CD4-positive, alpha-beta T cell treated with Interleukin-15 for 4 hours (primary cell): ENCODE results near the gene FNIP1.
"Not testable (repeated sequence)": the region's sequence is repeated elsewhere in the genome, so short reads cannot be mapped to it uniquely, and the experiment has no call there.

Experiments used
- DNase-seq: peaks from one replicate; pipeline ENCODE4 v3.0.0-alpha.2; 2020; ENCODE audit warnings: low spot score

Gene FNIP1

DNA sequence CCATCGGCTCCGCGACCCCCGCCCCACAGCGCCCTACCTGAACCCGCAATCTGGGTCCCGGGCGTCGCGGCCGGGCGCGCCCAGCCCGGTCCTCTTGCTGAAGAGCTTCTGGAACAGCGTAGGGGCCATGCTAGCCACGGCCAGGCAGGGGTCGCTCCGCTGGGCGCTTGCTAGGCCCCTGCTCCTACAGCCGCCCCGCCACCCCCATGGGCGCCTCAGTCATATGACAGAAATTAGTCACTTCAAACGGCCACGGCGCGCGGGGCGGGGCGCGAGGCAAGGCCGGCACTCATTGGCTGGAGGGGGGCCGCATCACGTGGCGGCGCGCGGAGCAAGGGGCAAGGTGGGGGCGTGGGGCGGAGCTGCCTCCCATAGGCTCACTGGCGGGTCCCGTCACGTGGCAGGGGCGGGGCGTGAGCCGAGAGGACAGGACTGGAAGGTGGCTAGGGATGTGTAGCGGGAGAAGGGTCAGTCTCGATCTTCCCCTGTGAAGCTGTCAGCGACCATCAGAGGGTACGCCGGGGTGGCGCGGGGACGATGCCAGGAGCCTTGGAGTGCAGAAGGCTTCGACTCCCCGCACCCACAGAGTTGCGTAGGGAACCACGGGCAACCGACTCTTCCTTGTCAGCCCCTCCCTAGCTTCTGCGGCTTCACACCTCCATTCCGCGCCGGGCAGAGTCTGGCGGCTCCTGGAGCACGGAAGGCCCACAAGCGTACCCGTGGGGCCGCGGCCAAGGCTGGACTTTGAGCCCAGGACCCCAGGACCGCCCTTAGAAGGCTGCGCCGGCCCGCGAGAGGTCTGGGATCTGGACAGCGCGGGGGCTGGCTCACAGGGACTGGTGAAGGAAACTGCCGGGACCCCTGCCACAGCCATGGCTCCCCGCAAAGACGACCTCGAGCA, at the start of gene FNIP1:
TSS of gene FNIP1 (minus strand) at position 225 of the 901 bp plus-strand sequence. CDS start at position 129, 96 bp downstream.
- DNase-seq, result peak; percentile 96

- no peak for DNase-seq
These were observed 49.7 kb upstream of the FNIP1 start for GRCh38 chr5:131846536-131846935.

GRCh38 chr5:131845828-131846227, 49.0 kb upstream of the FNIP1 start:
- no peak for DNase-seq

- not testable (repeated sequence) for DNase-seq
These were observed 46.2 kb upstream of the FNIP1 start for GRCh38 chr5:131842971-131843370.

DNA sequence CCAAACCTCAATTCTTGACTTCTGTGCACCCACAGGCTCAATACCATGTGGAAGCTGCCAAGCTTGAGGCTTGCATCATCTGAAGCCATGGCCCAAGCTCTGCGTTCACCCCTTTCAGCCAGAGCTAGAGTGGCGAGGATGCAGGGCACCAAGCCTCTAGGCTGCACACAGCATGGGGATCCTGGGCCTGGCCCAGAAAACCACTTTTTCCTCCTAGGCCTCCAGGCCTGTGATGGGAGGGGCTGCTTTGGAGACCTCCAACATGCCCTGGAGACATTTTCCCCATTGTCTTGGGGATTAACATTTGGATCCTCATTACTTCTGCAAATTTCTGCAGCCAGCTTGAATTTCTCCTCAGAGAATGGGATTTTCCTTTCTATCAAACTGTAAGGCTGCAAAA, 35.9 kb upstream of the FNIP1 start:
- not testable (repeated sequence) for DNase-seq

DNA sequence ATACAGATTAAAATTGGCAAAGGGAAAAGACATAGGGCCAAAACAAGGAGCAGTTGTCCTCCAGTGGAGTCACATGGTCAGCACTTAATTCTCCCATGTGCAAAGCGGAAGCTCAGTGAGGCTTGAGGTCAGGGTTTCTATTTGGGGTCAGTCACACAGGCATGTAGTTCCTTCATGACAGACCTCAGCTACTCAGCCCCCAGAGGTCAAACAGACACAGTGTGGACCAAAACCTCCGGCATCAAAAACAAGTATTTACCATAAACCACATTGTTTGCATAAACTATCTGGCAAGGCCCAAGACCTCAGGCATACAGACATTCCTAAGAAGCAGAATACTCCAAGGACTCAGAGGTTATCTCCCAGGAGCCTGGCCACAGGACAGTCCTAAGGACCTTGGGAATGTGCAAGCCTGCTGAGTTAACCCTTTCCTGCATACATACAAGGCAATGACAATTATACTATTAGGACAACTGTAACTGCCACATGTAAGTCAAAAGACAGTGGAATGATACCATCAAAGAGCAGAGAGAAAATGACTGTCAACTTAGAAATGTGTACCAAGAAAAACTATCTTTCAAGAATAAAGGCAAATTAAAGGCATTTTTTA, 28.7 kb upstream of the FNIP1 start:
- DNase-seq, result no peak

DNA sequence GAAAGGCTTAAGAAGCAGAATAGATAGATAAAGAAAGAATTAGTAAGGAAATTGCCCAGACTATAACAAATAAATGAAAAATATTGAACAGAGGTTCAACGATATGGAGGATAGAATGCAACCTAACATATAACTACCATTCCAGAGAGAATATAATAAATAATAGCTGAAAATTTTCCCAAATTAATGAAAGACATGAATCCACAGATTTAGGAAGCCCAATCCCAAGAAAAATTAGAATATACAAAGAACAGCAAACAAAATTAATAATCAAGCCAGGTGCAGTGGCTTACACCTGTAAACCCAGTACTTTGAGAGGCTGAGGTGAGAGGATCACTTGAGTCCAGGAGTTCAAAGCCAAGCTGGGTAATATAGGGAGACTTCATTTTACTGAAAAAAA, 27.8 kb upstream of the FNIP1 start:
- DNase-seq, result no peak

GRCh38 chr5:131821221-131821620, 24.4 kb upstream of the FNIP1 start:
- no peak for DNase-seq

DNA sequence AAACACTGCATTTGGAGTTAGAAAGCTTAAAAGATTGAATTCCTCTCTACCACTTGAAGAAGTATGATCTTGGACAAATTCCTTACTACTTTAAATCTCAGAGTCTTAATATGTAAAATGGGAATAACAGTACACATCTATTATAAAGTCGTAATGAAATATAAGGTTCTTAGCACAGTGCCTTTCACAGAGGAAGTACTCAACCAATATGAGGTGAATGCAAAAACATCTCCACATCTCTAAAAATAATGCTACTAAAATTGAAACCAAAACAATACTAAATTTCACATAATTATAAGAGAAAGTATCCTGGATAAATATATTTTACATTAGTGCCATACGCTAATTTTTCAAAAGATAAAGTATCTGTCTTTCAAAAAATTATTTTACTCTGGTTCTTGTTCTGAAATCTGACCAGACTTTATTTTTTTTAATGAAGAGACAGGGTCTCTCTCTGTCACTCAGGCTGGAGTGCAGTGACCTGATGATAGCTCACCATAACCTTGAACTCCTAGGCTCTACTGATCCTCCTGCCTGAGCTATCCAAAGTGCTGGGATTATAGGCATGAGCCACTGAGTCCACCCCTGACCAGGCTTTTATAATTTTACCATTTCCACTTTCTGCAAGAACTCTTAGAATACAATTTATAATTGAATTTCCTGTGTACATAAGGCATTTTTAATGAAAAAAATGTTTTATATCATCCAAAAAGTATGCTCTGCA, 21.3 kb upstream of the FNIP1 start:
- no peak for DNase-seq

DNA sequence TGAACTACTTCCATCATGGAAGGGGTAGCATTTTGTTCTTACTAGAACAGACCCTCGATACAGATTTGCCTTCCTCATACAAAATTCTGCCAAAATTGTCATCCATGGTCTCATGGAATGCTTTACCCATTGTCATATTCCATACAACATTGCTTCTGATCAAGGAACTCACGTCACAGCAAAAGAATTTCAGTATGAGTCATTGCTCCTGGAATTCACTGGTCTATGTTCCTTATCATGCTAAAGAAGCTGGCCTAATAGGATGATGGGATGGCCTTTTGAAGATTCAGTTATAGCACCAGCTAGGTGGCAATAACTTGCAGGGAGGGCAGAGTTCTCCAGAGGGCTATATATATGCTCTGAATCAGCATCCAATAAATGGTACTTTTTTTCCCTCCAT, 18.2 kb upstream of the FNIP1 start:
- DNase-seq, result no peak

GRCh38 chr5:131812371-131813160, 15.7 kb upstream of the FNIP1 start:
- no peak for DNase-seq

GRCh38 chr5:131810510-131811249, 13.9 kb upstream of the FNIP1 start:
- no peak for DNase-seq

DNA sequence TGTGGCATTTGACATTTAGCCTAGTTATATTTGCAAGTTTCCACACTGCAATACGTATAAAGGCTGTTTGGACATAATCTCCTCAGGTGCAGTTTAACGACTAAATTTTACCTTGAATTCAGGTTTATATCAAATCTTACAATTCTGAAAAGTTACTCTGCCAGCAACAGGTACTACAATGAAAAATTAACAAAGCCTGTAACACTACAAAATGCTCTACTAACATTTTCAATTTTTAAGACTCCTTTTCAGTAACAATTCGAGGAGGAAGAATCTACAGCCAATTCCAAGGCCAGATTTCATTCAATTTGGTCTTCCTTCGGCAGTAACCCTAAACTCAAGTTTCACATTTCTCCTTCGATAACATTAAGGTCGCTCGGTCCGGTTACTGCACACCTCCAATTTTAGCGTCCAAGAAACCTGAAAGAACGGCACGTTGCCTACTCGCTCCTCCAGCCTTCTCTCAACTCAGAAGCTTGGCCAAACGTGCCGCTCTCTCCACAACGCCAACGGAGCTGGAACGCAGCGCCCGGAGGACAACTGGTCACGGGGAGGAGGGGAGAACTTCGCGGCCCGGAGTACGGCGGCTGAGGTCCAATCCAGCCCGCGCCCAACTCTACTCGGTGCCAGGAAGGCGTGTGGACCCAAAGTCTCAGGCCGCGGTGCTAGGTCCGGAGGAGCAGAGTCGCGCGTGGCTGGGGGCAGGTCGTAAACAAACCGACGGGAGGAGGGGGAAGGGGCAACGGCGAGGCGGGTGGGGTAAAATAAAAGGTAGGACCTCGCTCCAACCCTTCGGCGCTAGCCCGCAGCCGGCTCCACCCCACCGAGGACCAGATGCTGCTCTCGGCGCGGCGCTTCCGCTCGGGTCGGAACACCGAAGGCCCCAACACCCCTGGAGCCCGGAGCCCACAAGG, 681 bp downstream of the FNIP1 start:
- DNase-seq, result peak; percentile 9

- no peak for DNase-seq
These were observed 1.6 kb downstream of the FNIP1 start for GRCh38 chr5:131795228-131795627.

- no peak for DNase-seq
These were observed 2.2 kb downstream of the FNIP1 start for GRCh38 chr5:131794586-131794985.

DNA sequence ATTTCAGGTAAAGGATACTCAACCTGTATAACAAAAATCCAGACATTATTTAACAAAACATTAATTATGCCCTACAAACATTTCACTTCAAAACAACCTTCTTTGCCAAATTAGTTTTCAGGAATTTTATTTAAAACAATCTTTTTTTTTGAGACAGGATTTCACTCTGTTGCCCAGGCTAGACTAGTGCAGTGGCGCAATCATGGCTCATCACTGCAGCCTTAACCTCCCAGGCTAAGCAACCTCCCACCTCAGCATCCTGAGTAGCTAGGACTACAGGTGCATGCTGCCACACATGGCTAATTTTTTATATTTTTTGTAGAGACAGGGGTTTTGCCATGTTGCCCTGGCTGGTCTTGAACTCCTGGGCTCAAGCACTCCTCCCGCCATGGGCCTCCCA, 3.9 kb downstream of the FNIP1 start:
- no peak for DNase-seq

GRCh38 chr5:131791866-131792265, 5.0 kb downstream of the FNIP1 start:
- DNase-seq, result no peak

- no peak for DNase-seq
These were observed 6.3 kb downstream of the FNIP1 start for GRCh38 chr5:131790550-131790949.

DNA sequence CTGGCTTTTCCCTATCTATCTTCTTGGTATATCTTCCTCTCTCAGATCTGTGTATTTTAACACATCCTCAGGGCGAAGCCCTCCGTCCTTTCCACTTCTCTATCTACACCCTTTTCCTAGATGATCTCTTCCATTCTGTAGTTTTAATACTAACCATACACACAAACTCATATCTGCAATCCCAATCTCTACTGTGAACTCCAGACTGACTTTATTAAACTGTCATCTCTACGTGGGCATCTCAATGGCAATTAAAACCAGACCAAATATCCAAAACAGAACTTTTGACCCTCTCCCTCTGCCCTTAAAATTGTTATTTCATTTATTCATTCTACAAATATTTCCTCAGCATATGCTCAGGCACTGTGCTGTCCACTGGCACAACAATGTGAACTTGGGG, 7.1 kb downstream of the FNIP1 start:
- DNase-seq, result no peak

GRCh38 chr5:131787736-131788135, 9.1 kb downstream of the FNIP1 start:
- no peak for DNase-seq
